Inflammatory macrophage treated with lipopolysaccharide for 1 hour (primary cell): ENCODE measurements around the gene ACADSB.

Experiments
- DNase-seq, 2 donors: peaks; one replicate each; pipeline ENCODE4 v3.0.0-alpha.2; 2020 to 2022

ACADSB gene

DNA sequence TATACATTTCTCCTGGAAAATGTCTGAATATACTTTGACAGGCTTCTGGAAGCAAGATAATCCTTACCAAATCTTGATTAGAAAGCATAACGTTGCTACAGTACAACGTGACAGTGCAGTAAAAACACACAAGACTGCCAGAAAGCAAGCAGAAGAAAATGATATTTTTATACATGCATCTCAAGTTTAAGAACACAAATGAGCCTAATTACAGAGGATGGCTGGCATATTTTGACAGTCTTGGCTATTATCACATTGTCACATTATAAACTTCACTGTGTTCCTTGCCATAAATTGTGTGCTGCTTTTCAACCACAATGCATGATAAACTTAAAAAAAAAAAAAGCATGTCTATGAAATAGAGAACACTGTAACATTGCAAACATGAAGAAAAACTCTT, 4.5 kb upstream of the ACADSB start:
- no peak for DNase-seq

- peak; percentile 57 to 78 for DNase-seq
Observed at GRCh38 chr10:123007558-123008354, 1.1 kb upstream of the ACADSB start.

GRCh38 chr10:123009105-123009820, 457 bp downstream of the ACADSB start:
- no peak for DNase-seq

DNA sequence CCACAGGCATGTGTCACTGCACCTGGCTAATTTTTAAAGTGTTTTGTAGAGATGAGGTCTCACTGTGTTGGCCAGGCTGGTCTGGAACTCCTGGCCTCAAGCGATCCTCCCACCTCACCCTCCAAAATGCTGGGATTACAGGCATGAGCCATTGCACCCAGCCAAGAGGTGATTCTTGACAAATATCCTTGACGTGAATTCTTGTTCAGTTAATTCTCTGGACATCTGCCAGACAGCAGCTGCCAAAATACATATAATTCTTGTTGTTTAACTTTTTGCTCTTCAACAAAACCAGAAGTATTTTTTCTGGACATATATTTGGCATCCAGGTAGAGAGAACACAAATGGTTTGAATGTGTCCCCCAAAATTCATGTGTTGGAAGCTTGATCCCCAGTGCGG, 3.2 kb downstream of the ACADSB start:
- no peak for DNase-seq

- no peak for DNase-seq
Observed at GRCh38 chr10:123013456-123014419, 4.9 kb downstream of the ACADSB start.

DNA sequence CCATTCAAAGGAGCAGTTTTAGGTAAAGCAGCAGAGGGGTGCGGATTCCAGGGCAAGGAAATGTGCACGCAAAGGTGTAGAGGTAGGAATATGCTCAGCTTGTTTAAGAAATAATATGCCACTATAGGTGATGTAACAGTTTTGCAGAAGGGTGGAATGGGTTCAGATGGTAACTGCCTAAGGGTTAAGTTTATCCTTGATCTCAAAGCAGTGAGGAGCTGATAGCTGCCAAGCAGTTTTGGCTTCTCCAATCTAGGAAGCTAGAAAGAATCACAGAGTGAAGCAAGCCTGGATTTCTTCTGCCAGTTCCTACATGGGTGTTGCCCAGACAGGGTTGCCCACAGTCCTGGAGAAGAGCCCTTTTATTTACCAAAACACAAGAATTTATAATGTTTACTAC, 6.0 kb downstream of the ACADSB start:
- DNase-seq, result no peak

GRCh38 chr10:123016228-123016627, 7.4 kb downstream of the ACADSB start:
- no peak for DNase-seq

GRCh38 chr10:123017421-123018165, 8.8 kb downstream of the ACADSB start:
- DNase-seq, result no peak

DNA sequence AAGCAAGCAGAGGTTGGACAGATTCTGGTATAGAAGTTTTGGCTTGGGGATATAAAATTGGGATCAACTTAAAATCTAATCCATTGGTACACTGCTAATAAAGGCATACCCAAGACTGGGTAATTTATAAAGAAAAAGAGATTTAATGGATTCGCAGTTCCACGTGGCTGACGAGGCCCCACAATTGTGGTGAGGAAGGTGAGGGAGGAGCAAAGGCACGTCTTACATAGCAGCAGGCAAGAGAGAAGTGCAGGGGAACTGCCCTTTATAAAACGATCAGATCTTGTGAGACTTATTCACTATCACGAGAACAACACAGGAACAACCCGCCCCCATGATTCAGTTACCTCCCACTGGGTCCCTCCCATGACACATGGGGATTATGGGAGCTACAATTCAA, 9.7 kb downstream of the ACADSB start:
- DNase-seq, result no peak

GRCh38 chr10:123019264-123019663, 10.5 kb downstream of the ACADSB start:
- no peak for DNase-seq

DNA sequence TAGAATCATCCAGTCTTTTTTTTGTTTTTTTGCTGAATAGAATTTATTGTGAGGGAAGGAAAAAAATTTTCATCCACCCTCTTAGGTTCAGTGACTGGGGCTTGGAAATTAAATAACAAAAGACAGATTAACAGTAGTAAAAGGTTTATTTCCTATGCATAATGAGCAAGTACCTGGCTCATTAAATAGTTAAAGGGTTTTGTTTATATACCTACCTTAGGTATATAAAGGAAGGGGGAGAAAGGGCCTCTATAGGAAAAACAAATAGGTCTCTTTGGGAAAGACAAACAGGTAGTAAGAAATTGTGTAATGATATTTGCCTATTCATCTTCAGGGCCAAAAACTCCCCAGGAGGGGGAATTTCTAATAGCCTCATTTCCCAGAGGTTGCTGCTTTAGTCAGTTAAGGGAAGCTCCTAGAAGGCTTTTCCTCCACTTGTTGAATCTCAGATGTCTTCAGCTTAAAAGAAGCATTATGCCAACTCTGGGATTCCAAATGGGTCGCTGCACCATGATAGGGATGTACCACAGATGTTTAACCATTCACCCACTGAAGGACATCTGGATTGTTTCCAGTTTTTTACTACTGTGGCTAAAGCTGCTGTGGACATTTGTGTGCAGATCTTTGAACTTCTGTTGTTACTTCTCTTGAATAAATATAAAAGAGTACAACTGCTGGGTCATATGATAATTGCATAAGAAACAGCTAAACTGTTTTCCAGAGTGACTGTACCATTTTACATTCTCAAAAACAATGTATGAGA, 11.3 kb downstream of the ACADSB start:
- DNase-seq, result peak in 1 of 2 donors; percentile 20

- DNase-seq, result peak in 1 of 2 donors; percentile 16
Observed at GRCh38 chr10:123021517-123021916, 12.7 kb downstream of the ACADSB start.

- no peak for DNase-seq
Observed at GRCh38 chr10:123024540-123024939, 15.7 kb downstream of the ACADSB start.

DNA sequence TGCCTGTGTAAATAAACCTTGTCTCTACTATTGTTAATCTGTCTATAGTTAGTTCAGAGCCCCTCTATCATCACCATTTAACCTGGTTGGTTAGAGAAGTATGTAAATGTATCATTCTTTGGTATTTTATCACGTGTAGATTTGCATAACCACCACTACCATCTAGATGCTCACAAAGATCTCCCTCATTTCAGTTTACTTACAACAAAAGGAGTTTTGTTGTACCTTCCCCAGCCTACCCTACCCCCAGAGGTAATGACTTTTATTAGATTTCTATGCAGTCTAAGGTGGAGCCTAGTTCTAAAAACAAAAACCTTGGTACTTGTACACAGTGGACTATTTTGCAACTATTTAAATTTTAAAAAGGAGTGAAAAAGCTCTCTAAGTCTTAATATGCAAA, 17.5 kb downstream of the ACADSB start:
- DNase-seq, result no peak

GRCh38 chr10:123027861-123028260, 19.1 kb downstream of the ACADSB start:
- DNase-seq, result peak; percentile 35 to 46

DNA sequence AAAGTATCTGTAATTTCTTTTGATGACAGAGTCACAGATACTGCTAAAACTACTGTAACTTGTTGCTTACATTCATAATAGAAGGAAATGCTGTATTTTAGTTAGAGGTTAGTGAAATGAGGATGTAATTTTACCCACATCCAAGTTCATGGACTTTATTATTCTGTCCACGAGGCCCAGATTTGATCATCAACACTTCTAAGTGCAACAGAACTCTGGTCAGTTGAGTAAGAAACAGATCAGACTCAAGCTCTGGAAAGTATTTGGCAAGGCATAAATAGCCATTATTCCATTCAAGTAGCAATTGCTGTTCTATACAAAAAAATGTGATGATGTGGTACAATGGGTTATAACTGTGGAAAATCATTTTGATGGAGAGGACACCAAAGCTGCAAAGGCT, 22.3 kb downstream of the ACADSB start:
- no peak for DNase-seq

DNA sequence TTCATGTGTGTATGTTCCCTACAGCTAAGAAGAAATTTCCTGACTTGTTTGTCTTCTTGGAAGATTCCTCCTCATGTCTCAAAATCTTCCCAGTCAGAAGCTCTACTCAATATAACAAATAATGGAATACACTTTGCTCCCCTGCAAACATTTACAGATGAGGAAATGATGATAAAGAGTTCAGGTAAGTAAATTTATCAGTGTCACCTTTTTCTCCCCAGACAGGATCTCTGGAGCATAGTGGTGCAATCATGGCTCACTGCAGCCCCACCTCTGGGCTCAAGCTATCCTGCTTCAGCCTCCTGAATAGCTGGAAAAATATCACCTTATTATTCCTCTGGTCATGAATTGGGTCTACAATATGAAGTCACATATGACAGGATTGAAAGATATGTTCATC, 25.5 kb downstream of the ACADSB start:
- no peak for DNase-seq

- DNase-seq, result no peak
Observed at GRCh38 chr10:123035467-123036086, 26.8 kb downstream of the ACADSB start.

- DNase-seq, result peak in 1 of 2 donors; percentile 8
Observed at GRCh38 chr10:123038782-123039631, 30.2 kb downstream of the ACADSB start.

GRCh38 chr10:123039632-123039930, 30.8 kb downstream of the ACADSB start:
- DNase-seq, result no peak
